Rectal smooth muscle tissue (tissue), 1 donor: ENCODE results near the gene UCN.

Experiments used
- H3K27ac ChIP-seq: one replicate; pipeline ENCODE4 v1.7.0; 2013; ENCODE audit warnings: low read depth, low read length, inconsistent platforms
- H3K27me3 ChIP-seq: one replicate; pipeline ENCODE4 v1.7.0; 2013; ENCODE audit warnings: low read length; ENCODE audit not compliant: control insufficient read depth, insufficient read depth
- H3K36me3 ChIP-seq: one replicate; pipeline ENCODE4 v1.7.0; 2013; ENCODE audit warnings: low read length; ENCODE audit not compliant: control insufficient read depth, insufficient read depth
- H3K4me1 ChIP-seq: one replicate; pipeline ENCODE4 v1.7.0; 2013; ENCODE audit warnings: low read length; ENCODE audit not compliant: control insufficient read depth, insufficient read depth
- H3K4me3 ChIP-seq: one replicate; pipeline ENCODE4 v1.7.0; 2013; ENCODE audit warnings: low read length
- H3K9ac ChIP-seq: one replicate; pipeline ENCODE4 v1.7.0; 2013; ENCODE audit warnings: low read length

Gene UCN

GRCh38 chr2:27294928-27295327 lies 13.3 kb downstream of the UCN start:
- no peaks in the 10 kb centered on the region for H3K36me3 ChIP-seq
- no peaks in the 10 kb centered on the region for H3K4me1 ChIP-seq
- no peak overlapping the region for H3K4me3 ChIP-seq
- H3K9ac ChIP-seq: no peak overlapping the region
- H3K27ac ChIP-seq: no peak overlapping the region
- no peaks in the 10 kb centered on the region for H3K27me3 ChIP-seq

GRCh38 chr2:27291865-27292264 lies 16.4 kb downstream of the UCN start:
- no peak overlapping the region for H3K9ac ChIP-seq
- H3K4me1 ChIP-seq: no peaks in the 10 kb centered on the region
- H3K27me3 ChIP-seq: no peaks in the 10 kb centered on the region
- H3K27ac ChIP-seq: no peak overlapping the region
- no peak overlapping the region for H3K4me3 ChIP-seq
- H3K36me3 ChIP-seq: no peaks in the 10 kb centered on the region

DNA sequence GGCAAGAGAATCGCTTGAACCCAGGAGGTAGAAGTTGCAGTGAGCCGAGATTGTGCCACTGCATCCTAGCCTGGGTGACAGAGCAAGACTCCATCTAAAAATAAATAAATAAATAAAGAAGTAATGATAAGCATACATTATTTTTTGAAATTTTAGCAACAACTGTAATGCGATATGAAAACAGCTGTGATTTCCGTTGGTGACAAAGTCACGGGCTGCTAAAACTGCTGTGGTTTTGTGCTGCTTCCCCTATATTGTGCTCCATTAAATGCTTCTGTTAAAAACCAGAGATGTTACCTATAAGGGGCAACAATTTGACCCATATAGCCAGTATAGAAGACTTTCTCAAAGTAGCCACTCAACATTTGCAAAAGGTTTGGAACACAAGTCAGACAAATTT lies 17.7 kb downstream of the UCN start:
- H3K27ac ChIP-seq: no peak overlapping the region
- H3K4me1 ChIP-seq: no peaks in the 10 kb centered on the region

GRCh38 chr2:27288610-27289009 lies 19.6 kb downstream of the UCN start:
- Histone ChIP-seq H3K27me3 (no peaks in the 10 kb centered on the region), H3K4me1 (no peaks in the 10 kb centered on the region), H3K36me3 (no peaks in the 10 kb centered on the region), H3K9ac (no peak overlapping the region), H3K27ac (no peak overlapping the region), H3K4me3 (no peak overlapping the region)

More for the DNA sequence above, 17.7 kb downstream of the UCN start:
- no peaks in the 10 kb centered on the region for H3K27me3 ChIP-seq
- H3K9ac ChIP-seq: no peak overlapping the region
- H3K36me3 ChIP-seq: no peaks in the 10 kb centered on the region
- H3K4me3 ChIP-seq: no peak overlapping the region

DNA sequence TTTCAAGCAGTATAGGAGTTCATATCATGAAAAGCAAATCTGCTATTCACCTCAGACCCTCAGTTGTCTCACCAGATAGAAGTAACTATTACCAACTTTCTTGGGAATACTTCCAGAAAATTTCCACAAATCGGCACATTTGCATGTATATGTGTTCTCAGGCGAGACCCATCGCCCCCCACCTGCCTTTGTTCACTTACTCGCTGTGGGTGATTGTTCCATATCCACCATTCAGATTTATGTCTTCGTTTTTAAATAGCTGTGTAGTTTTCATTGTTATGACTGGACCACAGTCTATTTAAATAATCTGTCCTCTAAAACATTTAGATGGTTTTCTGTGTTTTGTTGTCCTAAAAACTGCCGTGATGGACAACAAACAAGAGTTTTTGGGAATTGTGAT lies 22.8 kb downstream of the UCN start:
- Histone ChIP-seq H3K27ac (no peak overlapping the region), H3K9ac (no peak overlapping the region), H3K4me3 (no peak overlapping the region), H3K27me3 (no peaks in the 10 kb centered on the region), H3K36me3 (no peaks in the 10 kb centered on the region), H3K4me1 (no peaks in the 10 kb centered on the region)

DNA sequence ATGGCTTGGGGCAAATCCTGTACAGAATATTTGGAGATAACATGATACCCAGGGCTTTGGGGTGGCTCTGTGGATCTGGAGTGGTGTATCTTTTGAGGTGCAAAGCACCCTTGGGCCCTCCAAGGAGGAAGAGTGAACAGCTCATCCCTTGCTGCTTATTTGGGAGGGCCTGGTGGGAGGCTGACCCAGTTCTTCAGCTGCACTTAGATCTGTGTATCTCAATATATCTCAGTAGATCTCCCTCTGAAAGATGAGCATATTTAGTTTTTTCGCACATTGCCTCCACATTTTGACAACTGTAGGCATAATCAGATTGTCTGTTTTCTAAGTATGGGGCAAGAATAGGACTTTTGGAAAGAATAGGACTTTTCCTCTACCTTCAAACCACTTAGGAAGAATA lies 23.2 kb downstream of the UCN start:
- H3K27me3 ChIP-seq: no peaks in the 10 kb centered on the region
- no peak overlapping the region for H3K9ac ChIP-seq
- peaks cover under 1% of the 10 kb centered on the region for H3K4me1 ChIP-seq
- no peaks in the 10 kb centered on the region for H3K36me3 ChIP-seq
- H3K27ac ChIP-seq: no peak overlapping the region
- no peak overlapping the region for H3K4me3 ChIP-seq

DNA sequence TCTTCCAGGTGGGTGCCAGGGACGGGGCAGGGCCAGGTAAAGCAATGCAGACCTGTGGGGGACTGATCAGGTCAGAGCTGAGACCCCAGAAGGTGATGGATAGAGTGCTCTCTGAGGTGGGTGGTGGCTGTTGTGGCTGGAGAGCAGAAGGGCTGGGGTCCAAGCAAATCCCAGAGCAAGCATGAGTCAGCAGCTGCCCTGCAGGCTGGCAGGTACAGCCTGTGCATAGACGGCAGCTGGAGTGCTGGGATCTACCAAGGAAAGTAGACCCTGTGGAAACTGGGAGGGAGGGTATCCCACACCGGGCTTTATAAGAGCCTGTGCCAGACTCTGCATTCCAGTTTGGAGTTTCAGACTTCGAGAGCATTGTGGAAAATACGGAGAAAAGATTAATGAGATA lies 25.4 kb downstream of the UCN start:
- Histone ChIP-seq H3K9ac (no peak overlapping the region), H3K4me3 (no peak overlapping the region), H3K27ac (no peak overlapping the region), H3K27me3 (no peaks in the 10 kb centered on the region), H3K4me1 (peaks cover 3% of the 10 kb centered on the region), H3K36me3 (no peaks in the 10 kb centered on the region)

GRCh38 chr2:27281855-27282559 lies 26.2 kb downstream of the UCN start, which contains the start of gene TRIM54:
TSS of gene TRIM54 (plus strand) at chr2:27282429. CDS start at chr2:27282732, 303 bp downstream.
- Histone ChIP-seq H3K36me3 (no peaks in the 10 kb centered on the region), H3K27me3 (no peaks in the 10 kb centered on the region), H3K4me1 (peaks cover 3% of the 10 kb centered on the region), H3K9ac (no peak within 1 kb of the TSS), H3K4me3 (no peak within 1 kb of the TSS), H3K27ac (no peak within 1 kb of the TSS)

DNA sequence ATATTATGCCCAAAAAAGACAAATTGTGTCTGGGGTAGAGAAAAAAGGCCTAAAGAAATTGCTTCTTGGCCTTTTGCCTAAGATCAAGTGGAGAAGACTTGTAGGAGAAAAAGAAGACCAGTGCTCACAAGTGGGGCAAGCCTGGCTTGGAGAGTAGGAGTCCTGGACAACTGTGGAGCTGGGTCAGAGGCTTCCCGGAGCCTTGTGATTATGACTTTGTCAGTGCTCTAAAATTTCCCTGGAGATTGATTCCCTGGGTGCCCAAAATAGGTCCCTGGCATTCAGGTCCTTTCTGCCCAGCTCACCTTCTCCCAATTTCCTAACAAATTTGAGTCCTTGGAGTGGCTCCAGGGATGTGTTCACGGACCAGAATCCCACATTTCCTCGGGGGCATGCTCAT lies 26.8 kb downstream of the UCN start:
- no peak overlapping the region for H3K27ac ChIP-seq
- H3K27me3 ChIP-seq: no peaks in the 10 kb centered on the region
- no peaks in the 10 kb centered on the region for H3K36me3 ChIP-seq
- no peak overlapping the region for H3K9ac ChIP-seq
- no peak overlapping the region for H3K4me3 ChIP-seq
- peaks cover 3% of the 10 kb centered on the region for H3K4me1 ChIP-seq

- Histone ChIP-seq H3K9ac (no peak overlapping the region), H3K36me3 (no peaks in the 10 kb centered on the region), H3K27ac (no peak overlapping the region), H3K27me3 (no peaks in the 10 kb centered on the region), H3K4me1 (peaks cover 3% of the 10 kb centered on the region), H3K4me3 (no peak overlapping the region)
Measured at GRCh38 chr2:27280826-27281225, 27.4 kb downstream of the UCN start.

DNA sequence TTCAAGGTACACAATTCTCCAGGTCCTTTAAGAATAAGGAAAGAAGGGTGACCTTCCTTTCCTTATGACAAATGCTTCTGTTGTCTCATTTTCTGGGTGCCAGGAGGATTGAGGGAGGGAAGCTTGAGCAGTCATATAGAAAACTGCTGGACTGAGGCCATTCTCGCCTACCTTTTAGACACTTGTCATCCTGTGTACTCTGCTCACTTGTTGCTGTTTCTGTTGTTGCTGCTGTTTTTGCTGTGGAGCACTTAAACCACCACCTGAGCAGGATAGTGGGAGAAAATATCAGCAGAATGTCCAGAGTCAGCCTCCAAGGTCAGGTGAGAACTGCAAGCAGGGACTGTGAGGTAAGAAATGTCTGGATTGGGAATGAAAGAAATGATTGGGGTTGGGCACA lies 30.2 kb downstream of the UCN start:
- H3K36me3 ChIP-seq: no peaks in the 10 kb centered on the region
- H3K4me3 ChIP-seq: no peak overlapping the region
- no peaks in the 10 kb centered on the region for H3K27me3 ChIP-seq
- peaks cover 3% of the 10 kb centered on the region for H3K4me1 ChIP-seq
- H3K9ac ChIP-seq: no peak overlapping the region
- no peak overlapping the region for H3K27ac ChIP-seq

- no peaks in the 10 kb centered on the region for H3K27me3 ChIP-seq
- H3K4me3 ChIP-seq: no peak within 1 kb of the TSS
- H3K36me3 ChIP-seq: no peaks in the 10 kb centered on the region
- H3K9ac ChIP-seq: no peak within 1 kb of the TSS
- H3K4me1 ChIP-seq: peaks cover 3% of the 10 kb centered on the region
- H3K27ac ChIP-seq: no peak within 1 kb of the TSS
Measured at GRCh38 chr2:27275211-27276150, 32.8 kb downstream of the UCN start, which contains the start of gene DNAJC5G. TSS of gene DNAJC5G (plus strand) at chr2:27275433. CDS start at chr2:27276729, 1,296 bp downstream.
